WTC11 (cell line): ENCODE data around the gene CATSPERZ.

Experiments
- ATF1 ChIP-seq: sonication (generic); formaldehyde crosslinking; IDR thresholded peaks from 2 replicates; pipeline ENCODE4 v1.8.1; 2023; ENCODE audit warnings: mild to moderate bottlenecking, moderate library complexity, missing genetic modification reagents
- HMGA2 ChIP-seq: fragments of 250-450 bp; sonication (Bioruptor Pico); IDR thresholded peaks from 2 replicates; pipeline ENCODE4 v1.4.0; 2021; ENCODE audit warnings: mild to moderate bottlenecking, moderate library complexity
- KAT7 ChIP-seq: sonication (generic); formaldehyde crosslinking; IDR thresholded peaks from 2 replicates; pipeline ENCODE4 v1.8.1; 2023; ENCODE audit warnings: missing genetic modification reagents, mild to moderate bottlenecking, borderline replicate concordance
- TF ChIP-seq, protein P1 (sequence below): fragments of 200-600 bp; IDR thresholded peaks from 2 replicates; pipeline ENCODE4 v1.8.0; 2022; ENCODE audit warnings: antibody characterized with exemption
- TF ChIP-seq, protein P2 (sequence below): sonication (generic); formaldehyde crosslinking; IDR thresholded peaks from 2 replicates; pipeline ENCODE4 v1.8.1; 2022; ENCODE audit warnings: mild to moderate bottlenecking, missing genetic modification reagents, moderate library complexity, borderline replicate concordance
- TF ChIP-seq, protein P3 (sequence below): sonication (generic); formaldehyde crosslinking; IDR thresholded peaks from 2 replicates; pipeline ENCODE4 v1.8.0; 2023; ENCODE audit warnings: missing genetic modification reagents

DNA sequence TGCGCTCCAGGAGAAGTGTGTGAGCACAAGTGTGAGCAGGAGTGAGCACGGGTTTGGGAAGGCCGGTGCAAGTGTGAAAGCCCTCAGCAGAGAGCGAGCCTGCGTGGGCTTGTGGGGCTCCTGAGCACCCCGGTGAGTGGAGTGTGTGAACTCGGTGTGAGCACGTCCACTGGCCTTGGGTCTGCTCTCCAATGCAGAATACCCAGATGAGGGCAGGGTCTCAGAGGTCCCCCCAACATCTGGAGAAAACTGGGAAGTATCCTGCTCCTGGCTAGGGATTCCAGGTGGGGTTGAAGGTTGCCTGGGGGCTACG lies 6.4 kb downstream of the CATSPERZ start:
- TF ChIP-seq, protein P1, sequence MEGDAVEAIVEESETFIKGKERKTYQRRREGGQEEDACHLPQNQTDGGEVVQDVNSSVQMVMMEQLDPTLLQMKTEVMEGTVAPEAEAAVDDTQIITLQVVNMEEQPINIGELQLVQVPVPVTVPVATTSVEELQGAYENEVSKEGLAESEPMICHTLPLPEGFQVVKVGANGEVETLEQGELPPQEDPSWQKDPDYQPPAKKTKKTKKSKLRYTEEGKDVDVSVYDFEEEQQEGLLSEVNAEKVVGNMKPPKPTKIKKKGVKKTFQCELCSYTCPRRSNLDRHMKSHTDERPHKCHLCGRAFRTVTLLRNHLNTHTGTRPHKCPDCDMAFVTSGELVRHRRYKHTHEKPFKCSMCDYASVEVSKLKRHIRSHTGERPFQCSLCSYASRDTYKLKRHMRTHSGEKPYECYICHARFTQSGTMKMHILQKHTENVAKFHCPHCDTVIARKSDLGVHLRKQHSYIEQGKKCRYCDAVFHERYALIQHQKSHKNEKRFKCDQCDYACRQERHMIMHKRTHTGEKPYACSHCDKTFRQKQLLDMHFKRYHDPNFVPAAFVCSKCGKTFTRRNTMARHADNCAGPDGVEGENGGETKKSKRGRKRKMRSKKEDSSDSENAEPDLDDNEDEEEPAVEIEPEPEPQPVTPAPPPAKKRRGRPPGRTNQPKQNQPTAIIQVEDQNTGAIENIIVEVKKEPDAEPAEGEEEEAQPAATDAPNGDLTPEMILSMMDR = no peak
- TF ChIP-seq KAT7 (CRISPR knock-in tag) (no peak), HMGA2 (no peak), ATF1 (CRISPR knock-in tag) (no peak)
- TF ChIP-seq, protein P2, sequence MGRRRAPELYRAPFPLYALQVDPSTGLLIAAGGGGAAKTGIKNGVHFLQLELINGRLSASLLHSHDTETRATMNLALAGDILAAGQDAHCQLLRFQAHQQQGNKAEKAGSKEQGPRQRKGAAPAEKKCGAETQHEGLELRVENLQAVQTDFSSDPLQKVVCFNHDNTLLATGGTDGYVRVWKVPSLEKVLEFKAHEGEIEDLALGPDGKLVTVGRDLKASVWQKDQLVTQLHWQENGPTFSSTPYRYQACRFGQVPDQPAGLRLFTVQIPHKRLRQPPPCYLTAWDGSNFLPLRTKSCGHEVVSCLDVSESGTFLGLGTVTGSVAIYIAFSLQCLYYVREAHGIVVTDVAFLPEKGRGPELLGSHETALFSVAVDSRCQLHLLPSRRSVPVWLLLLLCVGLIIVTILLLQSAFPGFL (CRISPR knock-in tag) = no peak
- TF ChIP-seq, protein P3, sequence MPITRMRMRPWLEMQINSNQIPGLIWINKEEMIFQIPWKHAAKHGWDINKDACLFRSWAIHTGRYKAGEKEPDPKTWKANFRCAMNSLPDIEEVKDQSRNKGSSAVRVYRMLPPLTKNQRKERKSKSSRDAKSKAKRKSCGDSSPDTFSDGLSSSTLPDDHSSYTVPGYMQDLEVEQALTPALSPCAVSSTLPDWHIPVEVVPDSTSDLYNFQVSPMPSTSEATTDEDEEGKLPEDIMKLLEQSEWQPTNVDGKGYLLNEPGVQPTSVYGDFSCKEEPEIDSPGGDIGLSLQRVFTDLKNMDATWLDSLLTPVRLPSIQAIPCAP (CRISPR knock-in tag) = no peak
